Motor neuron (in vitro differentiated cells): ENCODE measurements around the gene MANBA. TPM values are rescaled to one million over a fixed set of nuclear protein-coding genes. Genes with fewer than 3 reads are reported as not detected.
"Not testable (repeated sequence)": the region's sequence is repeated elsewhere in the genome, so short reads cannot be mapped to it uniquely, and the experiment has no call there.

Source experiments
- ATAC-seq, 8 experiments: fragments of 200-7000 bp; cut with Tn5 transposase; replicated peaks in 6 of 8; 2 replicates each; pipeline ENCODE4 v1.8.0; 2021; ENCODE audit warnings: mild to moderate bottlenecking in 8 of 8, moderate library complexity in 8 of 8
- H3K27ac ChIP-seq, 2 donors: fragments of 250-450 bp; sonication (Bioruptor Pico); 2 replicates each; pipeline ENCODE4 v1.9.0; 2021; ENCODE audit warnings: antibody characterized with exemption in 2 of 2, mild to moderate bottlenecking in 2 of 2, moderate library complexity in 1 of 2
- H3K4me1 ChIP-seq, 2 donors: fragments of 250-450 bp; sonication (Bioruptor Pico); replicated peaks in 1 of 2; 2 replicates each; pipeline ENCODE4 v1.6.1; 2021; ENCODE audit warnings: antibody characterized with exemption in 2 of 2, mild to moderate bottlenecking in 2 of 2, moderate library complexity in 1 of 2
- H3K4me3 ChIP-seq, 5 donors: fragments of 250-450 bp; sonication (Bioruptor Pico); 2 replicates each; pipeline ENCODE4 v1.9.0; 2021; ENCODE audit warnings: antibody characterized with exemption in 5 of 5, mild to moderate bottlenecking in 5 of 5, moderate library complexity in 4 of 5
- WGBS, 10 experiments: fragments of 450-650 bp; shearing (Covaris generic); methylation state at CpG; one replicate each; pipeline ENCODE4 v1.0.0; 2022; 5-methylcytosine and 5-hydroxymethylcytosine counted together
- in situ Hi-C, 9 experiments: fragments of 400-800 bp; cut with MboI; loops; one replicate each; pipeline ENCODE4 v1.15.0; 2021; ENCODE audit warnings: low sequenced_read_pairs in 9 of 9, low pct_unique_long_range_greater_than_20kb in 2 of 9; ENCODE audit not compliant: unreplicated experiment in 9 of 9
- total RNA-seq, 8 experiments: library from RNA; unstranded; fragments of 300-600 nt; gene quantifications; 2 replicates each; pipeline versions ENCODE4 v1.2.3 to v1.2.4, GENCODE V29; 2022

The MANBA gene
- total RNA-seq, 8 experiments from 2014 or later, result 8.9 to 39.1 (median 21.8) TPM

GRCh38 chr4:102730968-102731533 is 29.7 kb downstream of the MANBA start:
- in situ Hi-C loops, result no loop called here
- WGBS, 10 experiments, result 79 to 100% (median 100%) methylated on average over 1 to 3 of the region's 5 CpGs; no CpG with 5 or more reads in 3 of the 10 experiments
- H3K4me3 ChIP-seq, result no peak overlapping the region
- H3K27ac ChIP-seq, result no peak overlapping the region
- no peaks in the 10 kb centered on the region for H3K4me1 ChIP-seq
- peak in 1 of 8 experiments; percentile 54 for ATAC-seq

- H3K27ac ChIP-seq, H3K4me3 ChIP-seq, in situ Hi-C loops, H3K4me1 ChIP-seq, ATAC-seq: not testable (repeated sequence)
- WGBS, 10 experiments, result 90 to 100% (median 100%) methylated on average over 1 to 2 of the region's 3 CpGs; no CpG with 5 or more reads in 7 of the 10 experiments
Measured at GRCh38 chr4:102729486-102729885, 31.3 kb downstream of the MANBA start.

- WGBS, 10 experiments, result 83 to 100% (median 90%) methylated on average over 1 to 3 of the region's 3 CpGs; no CpG with 5 or more reads in 3 of the 10 experiments
- H3K27ac ChIP-seq, in situ Hi-C loops, ATAC-seq, H3K4me3 ChIP-seq, H3K4me1 ChIP-seq: not testable (repeated sequence)
Measured at GRCh38 chr4:102726919-102727318, 33.8 kb downstream of the MANBA start.

DNA sequence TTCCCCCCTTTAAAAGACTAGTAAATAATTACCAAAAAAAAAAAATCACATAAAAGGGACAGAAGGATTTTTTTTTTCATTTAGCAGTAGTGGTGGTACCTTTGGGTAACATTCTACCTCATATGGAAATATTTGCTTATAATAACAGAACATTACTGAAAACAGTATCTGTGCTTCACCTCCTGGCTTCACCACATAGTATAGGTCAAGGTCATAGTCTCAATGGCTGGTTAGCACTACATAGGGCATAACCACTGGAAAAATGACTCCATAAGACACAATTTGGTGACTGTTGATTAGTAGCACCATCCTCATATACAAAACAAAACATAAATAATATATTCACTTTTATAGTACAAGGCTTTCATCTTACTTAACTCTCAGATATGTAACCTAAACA is 34.7 kb downstream of the MANBA start:
- Histone ChIP-seq H3K4me3 (no peak overlapping the region), H3K27ac (no peak overlapping the region), H3K4me1 (no peaks in the 10 kb centered on the region)
- in situ Hi-C loops, result no loop called here
- no peak for ATAC-seq

DNA sequence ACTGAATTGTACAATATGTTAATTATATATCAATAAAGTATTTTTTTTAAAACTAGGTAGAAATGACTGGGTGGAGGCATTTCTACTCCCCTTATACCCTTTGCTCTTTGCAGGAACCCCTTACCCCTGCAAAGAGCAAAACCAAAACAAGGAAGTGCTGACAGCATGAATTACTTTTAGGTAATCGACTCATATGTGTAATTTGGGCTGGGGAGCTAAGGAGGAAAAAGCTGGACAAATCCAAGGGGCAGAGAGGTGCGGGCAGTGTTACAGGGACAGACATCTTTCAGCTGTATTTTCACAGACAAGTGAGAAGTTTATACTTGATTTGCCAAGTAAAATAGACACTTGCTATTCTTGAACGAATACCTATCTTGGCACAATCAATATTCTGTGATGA is 35.5 kb downstream of the MANBA start:
- in situ Hi-C loops, result no loop called here
- ATAC-seq, result no peak
- 80 to 100% (median 93%) methylated on average over 1 to 3 of the region's 3 CpGs; no CpG with 5 or more reads in 1 of the 10 experiments for WGBS, 10 experiments
- Histone ChIP-seq H3K27ac (no peak overlapping the region), H3K4me1 (no peaks in the 10 kb centered on the region), H3K4me3 (no peak overlapping the region)

GRCh38 chr4:102723511-102723910 is 37.3 kb downstream of the MANBA start:
- in situ Hi-C loops, result no loop called here
- H3K27ac ChIP-seq, result no peak overlapping the region
- ATAC-seq, result peak in 3 of 8 experiments; percentile 12 to 42 (median 28)

GRCh38 chr4:102722740-102723139 is 38.0 kb downstream of the MANBA start:
- WGBS, 10 experiments, result 80 to 100% (median 94%) methylated on average over 1 to 8 of the region's 8 CpGs; no CpG with 5 or more reads in 2 of the 10 experiments
- ATAC-seq, result no peak
- H3K27ac ChIP-seq, result no peak overlapping the region
- H3K4me1 ChIP-seq, result no peaks in the 10 kb centered on the region
- in situ Hi-C loops, result no loop called here
- no peak overlapping the region for H3K4me3 ChIP-seq

More at GRCh38 chr4:102723511-102723910, 37.3 kb downstream of the MANBA start:
- Histone ChIP-seq H3K4me3 (no peak overlapping the region), H3K4me1 (no peaks in the 10 kb centered on the region)

- ATAC-seq, result not testable (repeated sequence)
- 67 to 100% (median 90%) methylated on average over 1 to 8 of the region's 9 CpGs; no CpG with 5 or more reads in 1 of the 10 experiments for WGBS, 10 experiments
Measured at GRCh38 chr4:102718833-102719575, 41.8 kb downstream of the MANBA start.

GRCh38 chr4:102717448-102718092 is 43.2 kb downstream of the MANBA start:
- no peak for ATAC-seq
- Histone ChIP-seq H3K4me3 (no peak overlapping the region), H3K4me1 (no peaks in the 10 kb centered on the region), H3K27ac (no peak overlapping the region)
- WGBS, 10 experiments, result 0 to 100% (median 78%) methylated on average over 1 of the region's 1 CpG; no CpG with 5 or more reads in 7 of the 10 experiments
- in situ Hi-C loops, result no loop called here

More at GRCh38 chr4:102718833-102719575, 41.8 kb downstream of the MANBA start:
- in situ Hi-C loops, H3K4me3 ChIP-seq, H3K27ac ChIP-seq, H3K4me1 ChIP-seq: not testable (repeated sequence)

GRCh38 chr4:102715057-102715456 is 45.7 kb downstream of the MANBA start:
- in situ Hi-C loops, result no loop called here
- H3K4me3 ChIP-seq, result no peak overlapping the region
- WGBS, 10 experiments, result 100% methylated on average over 1 of the region's 1 CpG; no CpG with 5 or more reads in 7 of the 10 experiments
- no peaks in the 10 kb centered on the region for H3K4me1 ChIP-seq
- ATAC-seq, result no peak
- H3K27ac ChIP-seq, result no peak overlapping the region

GRCh38 chr4:102713774-102714173 is 47.0 kb downstream of the MANBA start:
- H3K27ac ChIP-seq, H3K4me3 ChIP-seq, H3K4me1 ChIP-seq, in situ Hi-C loops, ATAC-seq: not testable (repeated sequence)
- 79 to 100% (median 100%) methylated on average over 1 to 3 of the region's 3 CpGs; no CpG with 5 or more reads in 1 of the 10 experiments for WGBS, 10 experiments

- 43 to 94% (median 82%) methylated on average over 2 to 3 of the region's 3 CpGs; no CpG with 5 or more reads in 3 of the 10 experiments for WGBS, 10 experiments
- peak in 1 of 8 experiments; percentile 57 for ATAC-seq
- Histone ChIP-seq H3K4me1 (no peaks in the 10 kb centered on the region), H3K4me3 (no peak overlapping the region), H3K27ac (no peak overlapping the region)
- in situ Hi-C loops, result no loop called here
Measured at GRCh38 chr4:102713096-102713495, 47.7 kb downstream of the MANBA start.

- no peak for ATAC-seq
- Histone ChIP-seq H3K4me3 (no peak overlapping the region), H3K4me1 (no peaks in the 10 kb centered on the region), H3K27ac (no peak overlapping the region)
- 77 to 100% (median 95%) methylated on average over 1 to 3 of the region's 3 CpGs; no CpG with 5 or more reads in 1 of the 10 experiments for WGBS, 10 experiments
- in situ Hi-C loops, result no loop called here
Measured at GRCh38 chr4:102710986-102711385, 49.8 kb downstream of the MANBA start.
